HepG2 (cell line): Measurements from ENCODE around the gene WDR76. TPM values are rescaled to one million over a fixed set of nuclear protein-coding genes. Genes with fewer than 3 reads are reported as not detected.

Source experiments
- CEBPG ChIP-seq: IDR thresholded peaks from 2 replicates; pipeline ENCODE4 v1.6.1; 2016
- ERF ChIP-seq: IDR thresholded peaks from 2 replicates; pipeline ENCODE4 v1.6.1; 2018; ENCODE audit warnings: missing biosample characterization, missing genetic modification reagents
- ETV6 ChIP-seq: sonication (generic); formaldehyde crosslinking; conservative IDR thresholded peaks from 2 replicates; pipeline ENCODE4 v1.4.0; 2020; ENCODE audit warnings: missing genetic modification reagents
- FOSL1 ChIP-seq: sonication (generic); formaldehyde crosslinking; IDR thresholded peaks from 2 replicates; pipeline ENCODE4 v1.9.0; 2021; ENCODE audit warnings: missing genetic modification reagents, borderline replicate concordance
- FOXM1 ChIP-seq: sonication (generic); formaldehyde crosslinking; IDR thresholded peaks from 2 replicates; pipeline ENCODE4 v1.5.0; 2020; ENCODE audit warnings: missing genetic modification reagents
- HNRNPL ChIP-seq: fragments of 200-400 bp; formaldehyde crosslinking; IDR thresholded peaks from 2 replicates; pipeline ENCODE4 v1.6.1; 2017; ENCODE audit warnings: mild to moderate bottlenecking, low read depth, low read length
- KLF6 ChIP-seq: IDR thresholded peaks from 2 replicates; pipeline ENCODE4 v1.8.0; 2016; ENCODE audit warnings: missing biosample characterization, missing genetic modification reagents
- MAFG ChIP-seq: sonication (generic); formaldehyde crosslinking; IDR thresholded peaks from 2 replicates; pipeline ENCODE4 v1.5.1; 2020; ENCODE audit warnings: mild to moderate bottlenecking, missing genetic modification reagents
- MBD4 ChIP-seq: IDR thresholded peaks from 2 replicates; pipeline ENCODE4 v1.6.1; 2012; ENCODE audit warnings: low read length, inconsistent platforms, borderline replicate concordance
- NFRKB ChIP-seq: fragments of 450-650 bp; IDR thresholded peaks from 2 replicates; pipeline ENCODE4 v1.6.1; 2017
- SAFB2 ChIP-seq: sonication (generic); formaldehyde crosslinking; IDR thresholded peaks from 2 replicates; pipeline ENCODE4 v1.5.1; 2020; ENCODE audit warnings: missing genetic modification reagents, low read depth, mild to moderate bottlenecking, borderline replicate concordance
- SMARCC2 ChIP-seq: fragments of 450-650 bp; IDR thresholded peaks from 2 replicates; pipeline ENCODE4 v1.6.1; 2017; ENCODE audit warnings: antibody characterized with exemption, mild to moderate bottlenecking
- ZNF234 ChIP-seq: sonication (generic); formaldehyde crosslinking; conservative IDR thresholded peaks from 2 replicates; pipeline ENCODE4 v1.5.1; 2020; ENCODE audit warnings: mild to moderate bottlenecking, missing genetic modification reagents
- ZNF33A ChIP-seq: sonication (generic); formaldehyde crosslinking; IDR thresholded peaks from 2 replicates; pipeline ENCODE4 v1.5.1; 2020; ENCODE audit warnings: missing genetic modification reagents, mild to moderate bottlenecking, moderate library complexity, borderline replicate concordance
- ZNF431 ChIP-seq: sonication (generic); formaldehyde crosslinking; IDR thresholded peaks from 2 replicates; pipeline ENCODE4 v1.9.0; 2022; ENCODE audit warnings: missing genetic modification reagents, low read depth, mild to moderate bottlenecking, borderline replicate concordance
- ZNF501 ChIP-seq: sonication (generic); formaldehyde crosslinking; IDR thresholded peaks from 2 replicates; pipeline ENCODE4 v1.5.1; 2020; ENCODE audit warnings: mild to moderate bottlenecking, moderate library complexity, missing genetic modification reagents
- ZNF549 ChIP-seq: sonication (generic); formaldehyde crosslinking; IDR thresholded peaks from 2 replicates; pipeline ENCODE4 v1.5.0; 2020; ENCODE audit warnings: missing genetic modification reagents
- ZNF616 ChIP-seq: sonication (generic); formaldehyde crosslinking; IDR thresholded peaks from 2 replicates; pipeline ENCODE4 v1.5.0; 2020; ENCODE audit warnings: low read depth, mild to moderate bottlenecking, missing genetic modification reagents
- ZNF746 ChIP-seq: sonication (generic); formaldehyde crosslinking; IDR thresholded peaks from 2 replicates; pipeline ENCODE4 v1.8.0; 2022; ENCODE audit warnings: mild to moderate bottlenecking, missing genetic modification reagents
- ZNF879 ChIP-seq: sonication (generic); formaldehyde crosslinking; IDR thresholded peaks from 2 replicates; pipeline ENCODE4 v1.8.1; 2023; ENCODE audit warnings: missing genetic modification reagents
- ZSCAN21 ChIP-seq: sonication (generic); formaldehyde crosslinking; IDR thresholded peaks from 2 replicates; pipeline ENCODE4 v1.8.0; 2022; ENCODE audit warnings: mild to moderate bottlenecking, missing genetic modification reagents, moderate library complexity, borderline replicate concordance
- polyA plus RNA-seq, 8 experiments: library from polyadenylated mRNA; depleted of rRNA in 3 of 8; stranded (reverse) in 7 of 8; unstranded in 1 of 8; fragments of >200 nt; fragmentation: Illumina TruSeq in 4 of 8; extraction: Trizol in 4 of 8; gene quantifications; 2 replicates each; pipeline versions ENCODE4 v1.2.1 to v1.2.3, GENCODE V29; 2011 to 2016; ENCODE audit warnings: low read depth in 4 of 8, missing spikeins in 1 of 8, mixed read lengths in 1 of 8; ENCODE audit not compliant: insufficient read depth in 1 of 8
- total RNA-seq, 5 experiments: library from RNA; depleted of rRNA; stranded (reverse); fragments of >200 nt; fragmentation: Illumina TruSeq; extraction: Trizol; gene quantifications; 2 replicates each; pipeline ENCODE4 v1.2.3, GENCODE V29; 2016; ENCODE audit warnings: low read depth in 1 of 5
- TF ChIP-seq, protein P1 (sequence below): sonication (generic); formaldehyde crosslinking; IDR thresholded peaks from 2 replicates; pipeline ENCODE4 v1.5.0; 2020; ENCODE audit warnings: missing genetic modification reagents
- TF ChIP-seq, protein P2 (sequence below): sonication (generic); formaldehyde crosslinking; IDR thresholded peaks from 2 replicates; pipeline ENCODE4 v1.8.0; 2022; ENCODE audit warnings: mild to moderate bottlenecking, missing genetic modification reagents; ENCODE audit not compliant: insufficient replicate concordance
- TF ChIP-seq, protein P3 (sequence below): sonication (generic); formaldehyde crosslinking; IDR thresholded peaks from 2 replicates; pipeline ENCODE4 v1.4.0; 2020; ENCODE audit warnings: mild to moderate bottlenecking, missing genetic modification reagents
- TF ChIP-seq, protein P4 (sequence below): sonication (generic); formaldehyde crosslinking; IDR thresholded peaks from 2 replicates; pipeline ENCODE4 v1.9.0; 2021; ENCODE audit warnings: missing genetic modification reagents, mild to moderate bottlenecking, borderline replicate concordance
- TF ChIP-seq, protein P5 (sequence below): sonication (generic); formaldehyde crosslinking; IDR thresholded peaks from 2 replicates; pipeline ENCODE4 v1.5.1; 2020; ENCODE audit warnings: mild to moderate bottlenecking, missing genetic modification reagents, borderline replicate concordance

Gene WDR76
- total and polyA plus RNA-seq, 2 of the 13 experiments (the other 11 are each of a cell fraction or from before 2014, with no cell fraction given), result 1.1 to 9.7 TPM

DNA sequence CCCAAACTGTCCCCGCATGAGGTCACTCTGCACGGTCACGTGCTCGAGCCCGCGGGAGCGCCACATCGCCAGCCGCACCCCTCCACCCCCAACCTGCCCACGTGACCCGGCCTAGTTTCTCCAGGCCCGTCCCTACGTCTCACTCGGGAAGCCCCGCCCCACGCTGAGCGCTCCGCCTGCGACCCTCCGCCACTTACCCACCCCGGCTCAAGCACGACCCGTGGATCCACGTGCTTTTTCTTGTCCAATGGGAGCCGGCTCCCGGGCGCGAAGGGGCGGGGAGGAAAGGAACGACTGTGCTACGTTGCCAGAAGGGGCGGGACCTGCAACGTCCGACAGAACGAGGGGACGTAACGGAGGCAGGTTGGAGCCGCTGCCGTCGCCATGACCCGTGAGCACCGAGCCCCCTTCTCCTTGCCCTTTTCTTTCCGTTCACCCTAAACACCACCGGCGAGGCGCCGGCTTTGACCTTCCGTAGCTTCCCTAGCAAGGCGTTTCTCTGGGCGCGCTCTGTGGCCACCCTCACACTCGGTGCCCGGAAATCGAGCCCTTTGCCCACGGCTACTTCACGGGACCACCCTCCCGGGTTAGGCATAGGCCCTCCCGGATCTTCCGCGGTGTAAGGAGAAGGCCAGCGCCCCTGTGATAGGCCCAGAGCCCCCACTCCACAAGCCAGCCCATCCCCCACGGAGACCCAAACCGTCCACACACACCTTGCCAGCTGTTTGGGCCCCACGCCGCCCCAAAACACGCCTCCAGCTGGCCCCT is 34.6 kb upstream of the WDR76 start, which contains the start of gene SERF2 (continued):
- peak; percentile 53; the same call in 1 of the 2 replicates for TF ChIP-seq ZSCAN21 (CRISPR knock-in tag)
- TF ChIP-seq ZNF234 (CRISPR knock-in tag), result no peak
- peak; percentile 75; the same call in 1 of the 2 replicates for TF ChIP-seq KLF6 (CRISPR knock-in tag)
- TF ChIP-seq, protein P1, sequence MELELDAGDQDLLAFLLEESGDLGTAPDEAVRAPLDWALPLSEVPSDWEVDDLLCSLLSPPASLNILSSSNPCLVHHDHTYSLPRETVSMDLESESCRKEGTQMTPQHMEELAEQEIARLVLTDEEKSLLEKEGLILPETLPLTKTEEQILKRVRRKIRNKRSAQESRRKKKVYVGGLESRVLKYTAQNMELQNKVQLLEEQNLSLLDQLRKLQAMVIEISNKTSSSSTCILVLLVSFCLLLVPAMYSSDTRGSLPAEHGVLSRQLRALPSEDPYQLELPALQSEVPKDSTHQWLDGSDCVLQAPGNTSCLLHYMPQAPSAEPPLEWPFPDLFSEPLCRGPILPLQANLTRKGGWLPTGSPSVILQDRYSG, result no peak
- TF ChIP-seq ZNF616 (CRISPR knock-in tag), result 0 out of 2 replicates have a peak, but pooled peaks have one; percentile 34
- no peak for TF ChIP-seq ZNF879 (CRISPR knock-in tag)
- no peak for TF ChIP-seq FOSL1 (CRISPR knock-in tag)
- no peak for TF ChIP-seq MAFG (CRISPR knock-in tag)
- no peak for TF ChIP-seq FOXM1 (CRISPR knock-in tag)
- no peak for TF ChIP-seq MBD4
- no peak for TF ChIP-seq ZNF431 (CRISPR knock-in tag)
- TF ChIP-seq NFRKB, result no peak
- TF ChIP-seq, protein P2, sequence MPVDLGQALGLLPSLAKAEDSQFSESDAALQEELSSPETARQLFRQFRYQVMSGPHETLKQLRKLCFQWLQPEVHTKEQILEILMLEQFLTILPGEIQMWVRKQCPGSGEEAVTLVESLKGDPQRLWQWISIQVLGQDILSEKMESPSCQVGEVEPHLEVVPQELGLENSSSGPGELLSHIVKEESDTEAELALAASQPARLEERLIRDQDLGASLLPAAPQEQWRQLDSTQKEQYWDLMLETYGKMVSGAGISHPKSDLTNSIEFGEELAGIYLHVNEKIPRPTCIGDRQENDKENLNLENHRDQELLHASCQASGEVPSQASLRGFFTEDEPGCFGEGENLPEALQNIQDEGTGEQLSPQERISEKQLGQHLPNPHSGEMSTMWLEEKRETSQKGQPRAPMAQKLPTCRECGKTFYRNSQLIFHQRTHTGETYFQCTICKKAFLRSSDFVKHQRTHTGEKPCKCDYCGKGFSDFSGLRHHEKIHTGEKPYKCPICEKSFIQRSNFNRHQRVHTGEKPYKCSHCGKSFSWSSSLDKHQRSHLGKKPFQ (CRISPR knock-in tag), result peak; percentile 59
- no peak for TF ChIP-seq HNRNPL
- TF ChIP-seq, protein P3, sequence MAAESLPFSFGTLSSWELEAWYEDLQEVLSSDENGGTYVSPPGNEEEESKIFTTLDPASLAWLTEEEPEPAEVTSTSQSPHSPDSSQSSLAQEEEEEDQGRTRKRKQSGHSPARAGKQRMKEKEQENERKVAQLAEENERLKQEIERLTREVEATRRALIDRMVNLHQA (CRISPR knock-in tag), result no peak
- no peak for TF ChIP-seq CEBPG (CRISPR knock-in tag)
- TF ChIP-seq, protein P4, sequence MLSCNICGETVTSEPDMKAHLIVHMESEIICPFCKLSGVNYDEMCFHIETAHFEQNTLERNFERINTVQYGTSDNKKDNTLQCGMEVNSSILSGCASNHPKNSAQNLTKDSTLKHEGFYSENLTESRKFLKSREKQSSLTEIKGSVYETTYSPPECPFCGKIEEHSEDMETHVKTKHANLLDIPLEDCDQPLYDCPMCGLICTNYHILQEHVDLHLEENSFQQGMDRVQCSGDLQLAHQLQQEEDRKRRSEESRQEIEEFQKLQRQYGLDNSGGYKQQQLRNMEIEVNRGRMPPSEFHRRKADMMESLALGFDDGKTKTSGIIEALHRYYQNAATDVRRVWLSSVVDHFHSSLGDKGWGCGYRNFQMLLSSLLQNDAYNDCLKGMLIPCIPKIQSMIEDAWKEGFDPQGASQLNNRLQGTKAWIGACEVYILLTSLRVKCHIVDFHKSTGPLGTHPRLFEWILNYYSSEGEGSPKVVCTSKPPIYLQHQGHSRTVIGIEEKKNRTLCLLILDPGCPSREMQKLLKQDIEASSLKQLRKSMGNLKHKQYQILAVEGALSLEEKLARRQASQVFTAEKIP, result no peak
- TF ChIP-seq ZNF33A, result no peak
- no peak for TF ChIP-seq SMARCC2
- TF ChIP-seq ZNF746 (CRISPR knock-in tag), result peak; percentile 43; the same call in 1 of the 2 replicates
- peak; percentile 79 for TF ChIP-seq ZNF501
- no peak for TF ChIP-seq SAFB2 (CRISPR knock-in tag)
- TF ChIP-seq ZNF549 (CRISPR knock-in tag), result no peak
- TF ChIP-seq ERF (CRISPR knock-in tag), result peak; percentile 73; the same call in 1 of the 2 replicates
- no peak for TF ChIP-seq ETV6
- TF ChIP-seq, protein P5, sequence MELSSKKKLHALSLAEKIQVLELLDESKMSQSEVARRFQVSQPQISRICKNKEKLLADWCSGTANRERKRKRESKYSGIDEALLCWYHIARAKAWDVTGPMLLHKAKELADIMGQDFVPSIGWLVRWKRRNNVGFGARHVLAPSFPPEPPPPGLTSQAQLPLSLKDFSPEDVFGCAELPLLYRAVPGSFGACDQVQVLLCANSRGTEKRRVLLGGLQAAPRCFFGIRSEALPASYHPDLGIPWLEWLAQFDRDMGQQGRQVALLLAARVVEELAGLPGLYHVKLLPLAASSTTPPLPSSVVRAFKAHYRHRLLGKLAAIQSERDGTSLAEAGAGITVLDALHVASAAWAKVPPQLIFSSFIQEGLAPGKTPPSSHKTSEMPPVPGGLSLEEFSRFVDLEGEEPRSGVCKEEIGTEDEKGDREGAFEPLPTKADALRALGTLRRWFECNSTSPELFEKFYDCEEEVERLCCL (CRISPR knock-in tag), result peak; percentile 70; the same call in 1 of the 2 replicates
